OCI-LY1 (cell line): ENCODE results near the gene OR4X1.

Source experiments
- CTCF ChIP-seq: fragments of 200-600 bp; sonication (generic), shearing (Covaris generic); IDR thresholded peaks from 2 replicates; pipeline ENCODE4 v1.5.1; 2017; ENCODE audit warnings: mild to moderate bottlenecking, antibody characterized with exemption, low read length, moderate library complexity, mixed read lengths
- EZH2 ChIP-seq: fragments of 200-600 bp; sonication (generic), shearing (Covaris generic); IDR thresholded peaks from 2 replicates; pipeline ENCODE4 v1.8.0; 2017; ENCODE audit warnings: borderline replicate concordance, mixed run types, mild to moderate bottlenecking, antibody characterized with exemption, low read length, moderate library complexity, mixed read lengths

- TF ChIP-seq CTCF = no peak
- TF ChIP-seq EZH2 = no peak
Observed at GRCh38 chr11:48242501-48242900, 21.2 kb upstream of the OR4X1 start.
